K562 (cell line): ENCODE results near the gene CMTR1.

Source experiments
- CHD4 ChIP-seq: fragments of 200-600 bp; sonication (generic); IDR thresholded peaks from 3 replicates; pipeline ENCODE4 v1.6.1; 2012; ENCODE audit warnings: low read depth, mild to moderate bottlenecking, mixed read lengths, low read length, inconsistent platforms; ENCODE audit not compliant: insufficient read depth, insufficient replicate concordance, poor library complexity, severe bottlenecking
- CTCF ChIP-seq, 3 experiments: IDR thresholded peaks in 2 of 3; conservative IDR thresholded peaks in 1 of 3; 2 replicates each; pipeline ENCODE4 v1.5.1; 2011 to 2012; ENCODE audit warnings: low read length in 3 of 3, mild to moderate bottlenecking in 3 of 3, control low read depth in 2 of 3, improper control_type of control experiment in 1 of 3, inconsistent platforms in 1 of 3, low read depth in 1 of 3, mixed read lengths in 1 of 3, moderate library complexity in 1 of 3; ENCODE audit not compliant: insufficient read depth in 2 of 3
- EHMT2 ChIP-seq: fragments of 450-650 bp; IDR thresholded peaks from 2 replicates; pipeline ENCODE4 v1.6.1; 2018; ENCODE audit warnings: antibody characterized with exemption
- HNRNPLL ChIP-seq: fragments of 200-400 bp; formaldehyde crosslinking; IDR thresholded peaks from 2 replicates; pipeline ENCODE4 v1.6.1; 2017; ENCODE audit warnings: low read length, low read depth, mild to moderate bottlenecking; ENCODE audit not compliant: poor library complexity, severe bottlenecking
- JUNB ChIP-seq: fragments of 450-650 bp; formaldehyde crosslinking; conservative IDR thresholded peaks from 2 replicates; pipeline ENCODE4 v1.4.0; 2020; ENCODE audit warnings: mild to moderate bottlenecking
- MECOM ChIP-seq: fragments of 250-450 bp; sonication (Bioruptor Pico); IDR thresholded peaks from 2 replicates; pipeline ENCODE4 v1.8.0; 2022; ENCODE audit warnings: inconsistent platforms
- POLR2A ChIP-seq: fragments of 450-650 bp; conservative IDR thresholded peaks from 2 replicates; pipeline ENCODE4 v1.6.1; 2016
- RBM15 ChIP-seq: fragments of 200-400 bp; formaldehyde crosslinking; IDR thresholded peaks from 2 replicates; pipeline ENCODE4 v1.6.1; 2018; ENCODE audit warnings: mild to moderate bottlenecking, low read length, moderate library complexity; ENCODE audit not compliant: insufficient read depth
- SREBF2 ChIP-seq: sonication (generic); formaldehyde crosslinking; IDR thresholded peaks from 2 replicates; pipeline ENCODE4 v1.4.0; 2020; ENCODE audit warnings: mild to moderate bottlenecking, missing genetic modification reagents
- ZFP36 ChIP-seq: fragments of 150-350 bp; IDR thresholded peaks from 2 replicates; pipeline ENCODE4 v1.6.1; 2018; ENCODE audit warnings: low read length, low read depth; ENCODE audit not compliant: partially characterized antibody
- ZZZ3 ChIP-seq: fragments of 450-650 bp; IDR thresholded peaks from 2 replicates; pipeline ENCODE4 v1.6.1; 2016; ENCODE audit warnings: antibody characterized with exemption, mild to moderate bottlenecking, moderate library complexity
- TF ChIP-seq, protein P1 (sequence below), 3 experiments: fragments of 200-800 bp in 1 of 3; fragments of 250-450 bp in 1 of 3; fragments of 450-650 bp in 1 of 3; sonication (Bioruptor Pico) in 1 of 3; sonication (Bioruptor generic) in 1 of 3; formaldehyde crosslinking in 1 of 3; IDR thresholded peaks; 2 replicates each; pipeline versions ENCODE4 v1.6.1 to v1.8.0; 2016 to 2022; ENCODE audit warnings: mild to moderate bottlenecking in 2 of 3, missing genetic modification characterization in 2 of 3, missing compliant biosample characterization in 1 of 3, moderate library complexity in 1 of 3
- TF ChIP-seq, protein P2 (sequence below): sonication (generic); formaldehyde crosslinking; IDR thresholded peaks from 2 replicates; pipeline ENCODE4 v1.8.0; 2023; ENCODE audit warnings: mild to moderate bottlenecking, missing genetic modification reagents
- TF ChIP-seq, protein P3 (sequence below): IDR thresholded peaks from 2 replicates; pipeline ENCODE4 v1.6.1; 2011; ENCODE audit warnings: borderline replicate concordance, low read depth, mild to moderate bottlenecking, moderate library complexity, low read length; ENCODE audit not compliant: insufficient read depth, poor library complexity, severe bottlenecking

GRCh38 chr6:37399131-37399530 is 33.9 kb upstream of the CMTR1 start:
- TF ChIP-seq, protein P1, sequence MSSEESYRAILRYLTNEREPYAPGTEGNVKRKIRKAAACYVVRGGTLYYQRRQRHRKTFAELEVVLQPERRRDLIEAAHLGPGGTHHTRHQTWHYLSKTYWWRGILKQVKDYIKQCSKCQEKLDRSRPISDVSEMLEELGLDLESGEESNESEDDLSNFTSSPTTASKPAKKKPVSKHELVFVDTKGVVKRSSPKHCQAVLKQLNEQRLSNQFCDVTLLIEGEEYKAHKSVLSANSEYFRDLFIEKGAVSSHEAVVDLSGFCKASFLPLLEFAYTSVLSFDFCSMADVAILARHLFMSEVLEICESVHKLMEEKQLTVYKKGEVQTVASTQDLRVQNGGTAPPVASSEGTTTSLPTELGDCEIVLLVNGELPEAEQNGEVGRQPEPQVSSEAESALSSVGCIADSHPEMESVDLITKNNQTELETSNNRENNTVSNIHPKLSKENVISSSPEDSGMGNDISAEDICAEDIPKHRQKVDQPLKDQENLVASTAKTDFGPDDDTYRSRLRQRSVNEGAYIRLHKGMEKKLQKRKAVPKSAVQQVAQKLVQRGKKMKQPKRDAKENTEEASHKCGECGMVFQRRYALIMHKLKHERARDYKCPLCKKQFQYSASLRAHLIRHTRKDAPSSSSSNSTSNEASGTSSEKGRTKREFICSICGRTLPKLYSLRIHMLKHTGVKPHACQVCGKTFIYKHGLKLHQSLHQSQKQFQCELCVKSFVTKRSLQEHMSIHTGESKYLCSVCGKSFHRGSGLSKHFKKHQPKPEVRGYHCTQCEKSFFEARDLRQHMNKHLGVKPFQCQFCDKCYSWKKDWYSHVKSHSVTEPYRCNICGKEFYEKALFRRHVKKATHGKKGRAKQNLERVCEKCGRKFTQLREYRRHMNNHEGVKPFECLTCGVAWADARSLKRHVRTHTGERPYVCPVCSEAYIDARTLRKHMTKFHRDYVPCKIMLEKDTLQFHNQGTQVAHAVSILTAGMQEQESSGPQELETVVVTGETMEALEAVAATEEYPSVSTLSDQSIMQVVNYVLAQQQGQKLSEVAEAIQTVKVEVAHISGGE (CRISPR knock-in tag; IDR thresholded peaks at IDR 0.05): no peak
- TF ChIP-seq RBM15 (no peak), CHD4 (no peak), ZZZ3 (no peak), ZFP36 (no peak), HNRNPLL (no peak), CTCF (IDR thresholded peaks at IDR 0.05 in 2 of 3, conservative IDR thresholded peaks at IDR 0.05 in 1 of 3; ENCODE audit: insufficient read depth in 2 of 3, low read depth in 1 of 3, low read length in 3 of 3) (no peak), POLR2A (no peak), MECOM (CRISPR knock-in tag) (no peak), EHMT2 (no peak), JUNB (CRISPR knock-in tag) (no peak), SREBF2 (CRISPR knock-in tag) (no peak)
- TF ChIP-seq, protein P2, sequence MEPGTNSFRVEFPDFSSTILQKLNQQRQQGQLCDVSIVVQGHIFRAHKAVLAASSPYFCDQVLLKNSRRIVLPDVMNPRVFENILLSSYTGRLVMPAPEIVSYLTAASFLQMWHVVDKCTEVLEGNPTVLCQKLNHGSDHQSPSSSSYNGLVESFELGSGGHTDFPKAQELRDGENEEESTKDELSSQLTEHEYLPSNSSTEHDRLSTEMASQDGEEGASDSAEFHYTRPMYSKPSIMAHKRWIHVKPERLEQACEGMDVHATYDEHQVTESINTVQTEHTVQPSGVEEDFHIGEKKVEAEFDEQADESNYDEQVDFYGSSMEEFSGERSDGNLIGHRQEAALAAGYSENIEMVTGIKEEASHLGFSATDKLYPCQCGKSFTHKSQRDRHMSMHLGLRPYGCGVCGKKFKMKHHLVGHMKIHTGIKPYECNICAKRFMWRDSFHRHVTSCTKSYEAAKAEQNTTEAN (CRISPR knock-in tag): no peak
- TF ChIP-seq, protein P3, sequence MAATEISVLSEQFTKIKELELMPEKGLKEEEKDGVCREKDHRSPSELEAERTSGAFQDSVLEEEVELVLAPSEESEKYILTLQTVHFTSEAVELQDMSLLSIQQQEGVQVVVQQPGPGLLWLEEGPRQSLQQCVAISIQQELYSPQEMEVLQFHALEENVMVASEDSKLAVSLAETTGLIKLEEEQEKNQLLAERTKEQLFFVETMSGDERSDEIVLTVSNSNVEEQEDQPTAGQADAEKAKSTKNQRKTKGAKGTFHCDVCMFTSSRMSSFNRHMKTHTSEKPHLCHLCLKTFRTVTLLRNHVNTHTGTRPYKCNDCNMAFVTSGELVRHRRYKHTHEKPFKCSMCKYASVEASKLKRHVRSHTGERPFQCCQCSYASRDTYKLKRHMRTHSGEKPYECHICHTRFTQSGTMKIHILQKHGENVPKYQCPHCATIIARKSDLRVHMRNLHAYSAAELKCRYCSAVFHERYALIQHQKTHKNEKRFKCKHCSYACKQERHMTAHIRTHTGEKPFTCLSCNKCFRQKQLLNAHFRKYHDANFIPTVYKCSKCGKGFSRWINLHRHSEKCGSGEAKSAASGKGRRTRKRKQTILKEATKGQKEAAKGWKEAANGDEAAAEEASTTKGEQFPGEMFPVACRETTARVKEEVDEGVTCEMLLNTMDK: no peak
